Vagina (tissue), 2 donors: ENCODE results near the gene TRPV2.

Source experiments
- CTCF ChIP-seq, 3 experiments: fragments of 450-650 bp in 2 of 3; fragments of 200-600 bp in 1 of 3; sonication (generic) in 1 of 3; IDR thresholded peaks; one replicate each; pipeline ENCODE4 v1.5.1; 2017 to 2019; ENCODE audit warnings: antibody characterized with exemption in 3 of 3, mild to moderate bottlenecking in 2 of 3, moderate library complexity in 2 of 3
- POLR2A ChIP-seq, 2 donors: fragments of 450-650 bp; IDR thresholded peaks; one replicate each; pipeline ENCODE4 v1.6.1; 2017; ENCODE audit warnings: antibody characterized with exemption in 2 of 2, mild to moderate bottlenecking in 2 of 2, moderate library complexity in 2 of 2
- POLR2AphosphoS5 ChIP-seq, 2 donors: sonication (generic); formaldehyde crosslinking; IDR thresholded peaks; one replicate each; pipeline ENCODE4 v1.9.0; 2017; ENCODE audit warnings: antibody characterized with exemption in 2 of 2, mild to moderate bottlenecking in 2 of 2, low read depth in 1 of 2; ENCODE audit not compliant: insufficient read depth in 1 of 2

- TF ChIP-seq POLR2A (IDR thresholded peaks at IDR 0.05) (no peak), CTCF (IDR thresholded peaks at IDR 0.05) (no peak), POLR2AphosphoS5 (IDR thresholded peaks at IDR 0.05; ENCODE audit: insufficient read depth in 1 of 2, low read depth in 1 of 2) (no peak)
Observed at GRCh38 chr17:16449121-16449570, 33.8 kb downstream of the TRPV2 start.
